ENCODE results near the gene TNFRSF8. TPM values are rescaled to one million over a fixed set of nuclear protein-coding genes. Genes with fewer than 3 reads are reported as not detected.

Gene TNFRSF8
- polyA plus RNA-seq, 1 donor (not counting 4 experiments of a cell fraction or from before 2014, with no cell fraction given), result 0.03 TPM

- FAIRE-seq (no peak), DNase-seq (ENCODE audit: low read depth, low spot score) (no peak)
- TF ChIP-seq CTCF (optimal IDR thresholded peaks at IDR 0.05 in 1 of 3, IDR thresholded peaks at IDR 0.05 in 1 of 3, conservative IDR thresholded peaks at IDR 0.05 in 1 of 3; ENCODE audit: extremely low read depth in 1 of 3, insufficient read depth in 2 of 3, low read length in 3 of 3) (no peak), EZH2 (IDR thresholded peaks at IDR 0.05; ENCODE audit: low read length) (no peak)
- Histone ChIP-seq H3K4me2 (ENCODE audit: control insufficient read depth, extremely low read depth, insufficient read depth, low read depth, low read length) (no peak overlapping the region), H3K9me1 (ENCODE audit: control insufficient read depth, extremely low read depth, insufficient read depth, low read length) (no peaks in the 10 kb centered on the region), H4K20me1 (ENCODE audit: control insufficient read depth, extremely low read depth, insufficient read depth, low read length) (no peaks in the 10 kb centered on the region), H3K79me2 (ENCODE audit: control insufficient read depth, insufficient read depth, low read length) (no peaks in the 10 kb centered on the region), H3K9ac (ENCODE audit: control insufficient read depth, extremely low read depth, insufficient read depth, low read length) (no peak overlapping the region), H3K4me3 (ENCODE audit: control insufficient read depth in 2 of 3, extremely low read depth in 1 of 3, insufficient read depth in 2 of 3, low read depth in 1 of 3, low read length in 3 of 3) (no peak overlapping the region), H2AFZ (ENCODE audit: control insufficient read depth, low read length) (no peak overlapping the region), H3K27me3 (ENCODE audit: control insufficient read depth, extremely low read depth, insufficient read depth, low read length) (no peaks in the 10 kb centered on the region), H3K27ac (ENCODE audit: control insufficient read depth, insufficient read depth, low read length) (no peak overlapping the region), H3K36me3 (ENCODE audit: control insufficient read depth in 2 of 2, extremely low read depth in 1 of 2, insufficient read depth in 2 of 2, low read length in 2 of 2) (no peaks in the 10 kb centered on the region), H3K4me1 (ENCODE audit: control insufficient read depth, extremely low read depth, insufficient read depth, low read length) (no peaks in the 10 kb centered on the region), H3K9me3 (ENCODE audit: control insufficient read depth, low read depth, low read length) (no peaks in the 10 kb centered on the region)
- dilution Hi-C loops (cut with MboI; ENCODE audit: extremely low pct_ligation_motif_present, low sequenced_read_pairs), result no loop called here
Observed at GRCh38 chr1:12111741-12112140, 48.6 kb downstream of the TNFRSF8 start.

- H3K9me3 ChIP-seq (ENCODE audit: control insufficient read depth, low read depth, low read length), result no peaks in the 10 kb centered on the region
- no peaks in the 10 kb centered on the region for H3K79me2 ChIP-seq (ENCODE audit: control insufficient read depth, insufficient read depth, low read length)
- no peak for TF ChIP-seq CTCF (optimal IDR thresholded peaks at IDR 0.05 in 1 of 3, IDR thresholded peaks at IDR 0.05 in 1 of 3, conservative IDR thresholded peaks at IDR 0.05 in 1 of 3; ENCODE audit: extremely low read depth in 1 of 3, insufficient read depth in 2 of 3, low read length in 3 of 3)
- TF ChIP-seq EZH2 (IDR thresholded peaks at IDR 0.05; ENCODE audit: low read length), result no peak
- H4K20me1 ChIP-seq (ENCODE audit: control insufficient read depth, extremely low read depth, insufficient read depth, low read length), result no peaks in the 10 kb centered on the region
- dilution Hi-C loops (cut with MboI; ENCODE audit: extremely low pct_ligation_motif_present, low sequenced_read_pairs), result no loop called here
- no peak for DNase-seq (ENCODE audit: low read depth, low spot score)
- no peaks in the 10 kb centered on the region for H3K27me3 ChIP-seq (ENCODE audit: control insufficient read depth, extremely low read depth, insufficient read depth, low read length)
- FAIRE-seq, result no peak
- no peak overlapping the region for H2AFZ ChIP-seq (ENCODE audit: control insufficient read depth, low read length)
- H3K4me2 ChIP-seq (ENCODE audit: control insufficient read depth, extremely low read depth, insufficient read depth, low read depth, low read length), result no peak overlapping the region
- H3K4me3 ChIP-seq (ENCODE audit: control insufficient read depth in 2 of 3, extremely low read depth in 1 of 3, insufficient read depth in 2 of 3, low read depth in 1 of 3, low read length in 3 of 3), result no peak overlapping the region
- no peaks in the 10 kb centered on the region for H3K4me1 ChIP-seq (ENCODE audit: control insufficient read depth, extremely low read depth, insufficient read depth, low read length)
- H3K9ac ChIP-seq (ENCODE audit: control insufficient read depth, extremely low read depth, insufficient read depth, low read length), result no peak overlapping the region
- no peak overlapping the region for H3K27ac ChIP-seq (ENCODE audit: control insufficient read depth, insufficient read depth, low read length)
- H3K9me1 ChIP-seq (ENCODE audit: control insufficient read depth, extremely low read depth, insufficient read depth, low read length), result no peaks in the 10 kb centered on the region
- no peaks in the 10 kb centered on the region for H3K36me3 ChIP-seq (ENCODE audit: control insufficient read depth in 2 of 2, extremely low read depth in 1 of 2, insufficient read depth in 2 of 2, low read length in 2 of 2)
Observed at GRCh38 chr1:12112711-12113161, 49.6 kb downstream of the TNFRSF8 start.

Measured in keratinocyte (primary cell).